Measurements from ENCODE around the gene MYZAP. TPM values are rescaled to one million over a fixed set of nuclear protein-coding genes. Genes with fewer than 3 reads are reported as not detected.

The MYZAP gene
- total and polyA plus RNA-seq, 2 of the 8 experiments (the other 6 are each of a cell fraction or from before 2014, with no cell fraction given): 0.41 to 0.65 TPM

DNA sequence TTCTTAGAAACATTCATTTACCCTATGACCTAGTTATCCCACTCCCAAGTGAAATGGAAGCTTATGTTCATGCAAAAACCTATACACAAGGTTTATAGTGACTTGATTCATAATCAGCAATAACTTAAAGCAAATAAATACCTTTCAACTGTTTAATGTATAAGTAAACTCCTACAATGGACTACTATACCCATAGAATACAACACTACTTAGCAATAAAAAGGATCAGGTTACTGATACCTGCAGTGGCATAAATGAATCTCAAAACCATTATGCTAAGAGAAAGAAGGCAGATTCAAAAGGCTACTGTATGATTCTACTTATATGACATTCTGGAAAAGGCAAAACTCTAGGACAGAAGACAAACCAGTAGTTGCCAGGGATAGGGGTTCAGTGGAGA is 106.5 kb downstream of the MYZAP start:
- DNase-seq (ENCODE audit: low read depth in 1 of 2, low spot score in 2 of 2) (no peak), FAIRE-seq (no peak)
- no peaks in the 10 kb centered on the region for H3K79me1 ChIP-seq (ENCODE audit: low read depth, low read length)
- H4K8ac ChIP-seq (ENCODE audit: extremely low read depth, insufficient read depth, low read length): no peak overlapping the region
- no peak overlapping the region for H3K56ac ChIP-seq (replicated peaks; ENCODE audit: insufficient read length, low read depth, low read length)
- no peak overlapping the region for H4K91ac ChIP-seq (replicated peaks; ENCODE audit: insufficient read length, low read length)
- H4K5ac ChIP-seq (ENCODE audit: insufficient read length, low read depth, low read length): no peak overlapping the region
- CTCF ChIA-PET (ENCODE audit: partially characterized antibody): interaction anchor here (1.5 kb wide), 1 partner anchor 9 kb away, joined by 3 read pairs; the partner anchor contains the start of gene POLR2M
- H3K23me2 ChIP-seq (ENCODE audit: low read depth, low read length): no peaks in the 10 kb centered on the region
- H3K4me2 ChIP-seq (ENCODE audit: insufficient read depth in 1 of 2, low read depth in 2 of 2, low read length in 2 of 2): no peak overlapping the region
- no peaks in the 10 kb centered on the region for H3K36me3 ChIP-seq (ENCODE audit: control insufficient read depth in 2 of 4, insufficient read depth in 4 of 4, low read length in 3 of 4)
- H3K79me2 ChIP-seq (ENCODE audit: control insufficient read depth in 1 of 2, insufficient read depth in 2 of 2, low read length in 2 of 2): no peaks in the 10 kb centered on the region
- H2BK12ac ChIP-seq (ENCODE audit: low read depth, low read length): no peak overlapping the region
- no peak overlapping the region for H2AK5ac ChIP-seq (ENCODE audit: low read depth, low read length)
- no peak overlapping the region for H2BK20ac ChIP-seq (ENCODE audit: low read length)
- no peak overlapping the region for H3K9ac ChIP-seq (replicated peaks in 1 of 4; ENCODE audit: extremely low read depth in 1 of 4, low read depth in 3 of 4, low read length in 3 of 4)
- H3K14ac ChIP-seq (ENCODE audit: insufficient read length): no peak overlapping the region
- TF ChIP-seq BCL11A (IDR thresholded peaks at IDR 0.05; ENCODE audit: low read depth in 2 of 2, low read length in 2 of 2) (no peak), ZNF274 (IDR thresholded peaks at IDR 0.05; ENCODE audit: borderline replicate concordance, extremely low read depth, low read length) (no peak), SP2 (IDR thresholded peaks at IDR 0.05; ENCODE audit: low read length) (no peak), RFX5 (IDR thresholded peaks at IDR 0.05; ENCODE audit: borderline replicate concordance, low read depth, low read length) (no peak), SP4 (IDR thresholded peaks at IDR 0.05; ENCODE audit: low read length) (no peak), POLR2AphosphoS5 (IDR thresholded peaks at IDR 0.05; ENCODE audit: low read depth, low read length) (no peak), RBBP5 (IDR thresholded peaks at IDR 0.05; ENCODE audit: borderline replicate concordance, low read depth, low read length) (no peak), HDAC6 (IDR thresholded peaks at IDR 0.05; ENCODE audit: low read depth, low read length) (no peak), EGR1 (IDR thresholded peaks at IDR 0.05; ENCODE audit: borderline replicate concordance, low read depth, low read length) (no peak), SP1 (IDR thresholded peaks at IDR 0.05; ENCODE audit: low read depth, low read length) (no peak), SUZ12 (IDR thresholded peaks at IDR 0.05; ENCODE audit: low read length) (no peak), NRF1 (IDR thresholded peaks at IDR 0.05; ENCODE audit: low read depth, low read length) (no peak), KDM5A (IDR thresholded peaks at IDR 0.05; ENCODE audit: low read length) (no peak)
- no peak overlapping the region for H2BK120ac ChIP-seq (replicated peaks; ENCODE audit: low read depth, low read length)
- H2AFZ ChIP-seq (ENCODE audit: low read length): no peak overlapping the region
- peaks cover 0 to 3% (median 1%) of the 10 kb centered on the region in 4 experiments; a peak in 4 of 7 replicates for H3K27me3 ChIP-seq (replicated peaks in 1 of 4; ENCODE audit: control insufficient read depth in 3 of 4, extremely low read depth in 1 of 4, insufficient read depth in 3 of 4, low read length in 3 of 4)
- H3K18ac ChIP-seq (ENCODE audit: extremely low read depth, low read length): no peak overlapping the region
- H3K27ac ChIP-seq (ENCODE audit: low read depth, low read length): no peak overlapping the region
- POLR2A ChIA-PET (ENCODE audit: partially characterized antibody): interaction anchor here (0.9 kb wide), 1 partner anchor 21 kb away, joined by 3 read pairs; no protein-coding TSS in a partner anchor
- H4K20me1 ChIP-seq (replicated peaks in 1 of 2; ENCODE audit: control insufficient read depth in 1 of 2, insufficient read depth in 2 of 2, low read length in 2 of 2): no peaks in the 10 kb centered on the region
- H3K23ac ChIP-seq (ENCODE audit: insufficient read length): no peak overlapping the region
- H2BK15ac ChIP-seq (ENCODE audit: low read length): no peak overlapping the region
- no peak overlapping the region for H3K4ac ChIP-seq (replicated peaks; ENCODE audit: insufficient read length, low read depth, low read length)
- no peak overlapping the region for H3K4me3 ChIP-seq (ENCODE audit: extremely low read depth in 1 of 4, insufficient read depth in 2 of 4, low read depth in 3 of 4, low read length in 4 of 4)
- no peaks in the 10 kb centered on the region for H3K9me3 ChIP-seq (ENCODE audit: insufficient read depth in 2 of 2, low read depth in 1 of 2, low read length in 1 of 2)
- no peak overlapping the region for H2BK5ac ChIP-seq (ENCODE audit: low read depth, low read length)
- no peaks in the 10 kb centered on the region for H3K4me1 ChIP-seq (replicated peaks in 1 of 4; ENCODE audit: control insufficient read depth in 3 of 4, insufficient read depth in 4 of 4, low read length in 3 of 4)

All from H1 (cell line).